ENCODE measurements around the gene KCNC3. TPM values are rescaled to one million over a fixed set of nuclear protein-coding genes. Genes with fewer than 3 reads are reported as not detected.
"Not testable (repeated sequence)": the region's sequence is repeated elsewhere in the genome, so short reads cannot be mapped to it uniquely, and the experiment has no call there.

The KCNC3 gene
- total RNA-seq, 1 donor from 2014 or later: not detected

DNA sequence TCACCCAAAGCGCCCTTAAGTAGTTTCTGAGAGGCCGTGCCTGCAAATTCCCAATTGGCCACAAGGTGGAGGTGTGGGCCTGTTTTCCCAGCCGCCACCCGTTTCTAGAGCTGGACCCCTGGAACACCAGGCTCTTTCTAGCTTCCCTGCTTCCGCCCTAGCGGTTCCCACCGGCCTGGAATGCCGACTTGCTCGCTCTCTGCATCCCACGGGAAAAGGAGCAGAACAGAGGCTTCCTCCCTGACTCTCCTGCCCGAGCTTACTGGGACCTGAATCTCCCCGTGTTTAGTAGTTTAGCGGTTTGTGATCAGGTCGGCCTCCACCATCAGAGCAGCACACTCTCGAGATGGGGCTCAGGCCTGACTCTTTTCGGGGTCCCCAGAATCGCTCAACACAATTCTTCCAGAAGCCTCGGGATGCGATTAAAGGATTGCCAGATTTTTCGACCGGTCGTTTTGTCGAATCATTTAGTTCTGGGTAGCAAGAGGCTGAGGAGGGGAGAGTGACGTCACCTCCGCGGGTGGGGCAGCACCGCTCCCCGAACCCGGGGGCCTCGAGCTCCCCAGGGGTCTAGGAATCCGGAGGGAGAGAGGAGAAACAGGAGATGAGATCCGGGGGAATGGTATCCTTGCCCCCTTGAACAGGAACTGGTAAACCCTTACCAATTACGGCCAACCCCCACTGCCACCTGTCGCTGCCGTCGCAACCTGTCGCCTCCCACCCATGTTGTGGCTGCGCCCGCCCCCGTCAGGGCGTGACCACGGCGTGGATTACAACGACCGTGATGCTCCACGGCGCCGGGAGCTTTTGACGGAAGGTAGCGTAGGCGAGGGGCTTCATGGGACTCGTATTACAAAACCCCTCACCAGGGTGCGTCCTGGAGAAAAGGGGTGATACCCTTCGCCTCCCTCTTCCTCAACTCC, 28.3 kb upstream of the KCNC3 start:
- Histone ChIP-seq H3K4me2 (ENCODE audit: low read length) (peak overlapping the region; percentile 87), H2AFZ (ENCODE audit: low read depth, low read length) (peak overlapping the region; percentile 88), H3K27ac (ENCODE audit: low read depth, low read length) (no peak overlapping the region), H3K79me2 (ENCODE audit: insufficient read depth, low read length) (no peaks in the 10 kb centered on the region), H3K9me3 (ENCODE audit: insufficient read depth, low read depth, low read length) (no peaks in the 10 kb centered on the region), H3K4me3 (ENCODE audit: insufficient read depth, low read depth, low read length) (peak overlapping the region; percentile 21), H4K20me1 (ENCODE audit: insufficient read depth, low read length) (no peaks in the 10 kb centered on the region), H3K27me3 (ENCODE audit: insufficient read depth, low read length) (no peaks in the 10 kb centered on the region), H3K9ac (ENCODE audit: low read length) (peak overlapping the region; percentile 59), H3K36me3 (ENCODE audit: insufficient read depth, low read length) (no peaks in the 10 kb centered on the region), H3K4me1 (ENCODE audit: insufficient read depth, low read length) (peaks cover 6% of the 10 kb centered on the region)
- peak; percentile 26 for DNase-seq (ENCODE audit: low read depth)
- H3K27ac Mint-ChIP-seq (ENCODE audit: unreplicated experiment): no peak overlapping the region
- H3K9me3 Mint-ChIP-seq (ENCODE audit: unreplicated experiment): peaks cover 8% of the 10 kb centered on the region
- H3K36me3 Mint-ChIP-seq (ENCODE audit: low read depth, unreplicated experiment): peaks cover 3% of the 10 kb centered on the region
- FAIRE-seq: no peak
- no peak overlapping the region for H3K4me3 Mint-ChIP-seq (ENCODE audit: unreplicated experiment)
- H3K27me3 Mint-ChIP-seq (ENCODE audit: low read depth, unreplicated experiment): peaks cover 6% of the 10 kb centered on the region
- H3K4me1 Mint-ChIP-seq (ENCODE audit: low read depth, unreplicated experiment): no peaks in the 10 kb centered on the region
- no peak for TF ChIP-seq EZH2 (IDR thresholded peaks at IDR 0.05; ENCODE audit: insufficient read depth, low read length)
- TF ChIP-seq, protein P1, sequence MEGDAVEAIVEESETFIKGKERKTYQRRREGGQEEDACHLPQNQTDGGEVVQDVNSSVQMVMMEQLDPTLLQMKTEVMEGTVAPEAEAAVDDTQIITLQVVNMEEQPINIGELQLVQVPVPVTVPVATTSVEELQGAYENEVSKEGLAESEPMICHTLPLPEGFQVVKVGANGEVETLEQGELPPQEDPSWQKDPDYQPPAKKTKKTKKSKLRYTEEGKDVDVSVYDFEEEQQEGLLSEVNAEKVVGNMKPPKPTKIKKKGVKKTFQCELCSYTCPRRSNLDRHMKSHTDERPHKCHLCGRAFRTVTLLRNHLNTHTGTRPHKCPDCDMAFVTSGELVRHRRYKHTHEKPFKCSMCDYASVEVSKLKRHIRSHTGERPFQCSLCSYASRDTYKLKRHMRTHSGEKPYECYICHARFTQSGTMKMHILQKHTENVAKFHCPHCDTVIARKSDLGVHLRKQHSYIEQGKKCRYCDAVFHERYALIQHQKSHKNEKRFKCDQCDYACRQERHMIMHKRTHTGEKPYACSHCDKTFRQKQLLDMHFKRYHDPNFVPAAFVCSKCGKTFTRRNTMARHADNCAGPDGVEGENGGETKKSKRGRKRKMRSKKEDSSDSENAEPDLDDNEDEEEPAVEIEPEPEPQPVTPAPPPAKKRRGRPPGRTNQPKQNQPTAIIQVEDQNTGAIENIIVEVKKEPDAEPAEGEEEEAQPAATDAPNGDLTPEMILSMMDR (IDR thresholded peaks at IDR 0.05; ENCODE audit: insufficient read depth, low read depth, low read length): peak; percentile 69

DNA sequence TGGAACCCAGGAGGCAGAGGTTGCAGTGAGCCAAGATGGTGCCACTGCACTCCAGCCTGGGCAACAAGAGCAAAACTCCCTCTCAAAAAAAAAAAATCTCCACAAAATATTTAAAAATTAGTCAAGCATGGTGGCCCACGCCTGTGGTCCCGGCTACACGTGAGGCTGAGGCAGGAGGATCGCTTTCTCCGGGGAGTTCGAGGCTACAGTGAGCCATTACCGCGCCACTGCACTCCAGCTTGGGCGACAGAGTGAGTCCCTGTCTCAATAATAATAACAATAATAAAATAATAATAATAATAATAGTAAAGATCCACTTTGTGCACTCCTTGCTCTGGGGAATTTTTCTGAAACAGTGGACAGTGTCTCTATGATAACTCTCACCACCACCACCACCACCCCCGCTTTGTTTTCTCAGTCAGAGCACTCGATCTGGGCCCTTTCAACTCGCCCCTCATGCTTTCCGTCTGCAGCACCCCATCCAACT, 27.6 kb upstream of the KCNC3 start:
- TF ChIP-seq, protein P1 (IDR thresholded peaks at IDR 0.05; ENCODE audit: insufficient read depth, low read depth, low read length): no peak
- TF ChIP-seq EZH2 (IDR thresholded peaks at IDR 0.05; ENCODE audit: insufficient read depth, low read length): no peak
- Mint-ChIP-seq H3K27me3 (ENCODE audit: low read depth, unreplicated experiment) (peaks cover 6% of the 10 kb centered on the region), H3K36me3 (ENCODE audit: low read depth, unreplicated experiment) (peaks cover 2% of the 10 kb centered on the region), H3K4me3 (ENCODE audit: unreplicated experiment) (no peak overlapping the region), H3K27ac (ENCODE audit: unreplicated experiment) (no peak overlapping the region), H3K9me3 (ENCODE audit: unreplicated experiment) (peaks cover 8% of the 10 kb centered on the region), H3K4me1 (ENCODE audit: low read depth, unreplicated experiment) (no peaks in the 10 kb centered on the region)
- no peak for FAIRE-seq
- no peak overlapping the region for H3K4me3 ChIP-seq (ENCODE audit: insufficient read depth, low read depth, low read length)
- H3K4me2 ChIP-seq (ENCODE audit: low read length): no peak overlapping the region
- no peaks in the 10 kb centered on the region for H4K20me1 ChIP-seq (ENCODE audit: insufficient read depth, low read length)
- peaks cover 6% of the 10 kb centered on the region for H3K4me1 ChIP-seq (ENCODE audit: insufficient read depth, low read length)
- no peak overlapping the region for H2AFZ ChIP-seq (ENCODE audit: low read depth, low read length)
- H3K27me3 ChIP-seq (ENCODE audit: insufficient read depth, low read length): no peaks in the 10 kb centered on the region
- H3K9ac ChIP-seq (ENCODE audit: low read length): no peak overlapping the region
- H3K27ac ChIP-seq (ENCODE audit: low read depth, low read length): no peak overlapping the region
- DNase-seq (ENCODE audit: low read depth): no peak
- no peaks in the 10 kb centered on the region for H3K36me3 ChIP-seq (ENCODE audit: insufficient read depth, low read length)
- no peaks in the 10 kb centered on the region for H3K79me2 ChIP-seq (ENCODE audit: insufficient read depth, low read length)
- H3K9me3 ChIP-seq (ENCODE audit: insufficient read depth, low read depth, low read length): no peaks in the 10 kb centered on the region

DNA sequence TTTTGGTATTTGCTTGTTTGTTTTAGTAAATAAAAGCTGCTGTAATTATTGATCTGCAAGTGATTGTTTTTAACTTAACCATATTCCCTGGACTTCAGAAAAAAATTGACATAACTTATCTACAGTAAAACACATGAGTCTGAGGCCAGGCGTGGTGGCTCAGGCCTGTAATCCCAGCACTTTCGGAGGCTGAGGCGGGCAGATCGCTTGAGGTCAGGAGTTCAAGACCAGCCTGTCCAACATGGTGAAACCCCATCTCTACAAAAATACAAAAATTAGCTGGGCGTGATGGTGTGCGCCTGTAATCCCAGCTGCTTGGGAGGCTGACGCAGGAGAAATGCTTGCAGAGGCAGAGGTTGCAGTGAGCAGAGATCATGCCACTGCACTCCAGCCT, 24.3 kb upstream of the KCNC3 start:
- H3K4me1 ChIP-seq (ENCODE audit: insufficient read depth, low read length); H3K9ac ChIP-seq (ENCODE audit: low read length); DNase-seq (ENCODE audit: low read depth); H3K27ac Mint-ChIP-seq (ENCODE audit: unreplicated experiment); FAIRE-seq; H3K9me3 ChIP-seq (ENCODE audit: insufficient read depth, low read depth, low read length); H3K79me2 ChIP-seq (ENCODE audit: insufficient read depth, low read length); H3K27me3 ChIP-seq (ENCODE audit: insufficient read depth, low read length); H2AFZ ChIP-seq (ENCODE audit: low read depth, low read length); H3K27ac ChIP-seq (ENCODE audit: low read depth, low read length); H3K4me1 Mint-ChIP-seq (ENCODE audit: low read depth, unreplicated experiment); H3K36me3 Mint-ChIP-seq (ENCODE audit: low read depth, unreplicated experiment); H3K9me3 Mint-ChIP-seq (ENCODE audit: unreplicated experiment); H3K36me3 ChIP-seq (ENCODE audit: insufficient read depth, low read length); H4K20me1 ChIP-seq (ENCODE audit: insufficient read depth, low read length); H3K27me3 Mint-ChIP-seq (ENCODE audit: low read depth, unreplicated experiment); H3K4me3 ChIP-seq (ENCODE audit: insufficient read depth, low read depth, low read length); H3K4me3 Mint-ChIP-seq (ENCODE audit: unreplicated experiment); H3K4me2 ChIP-seq (ENCODE audit: low read length): not testable (repeated sequence)
